CD4-positive, alpha-beta memory T cell (primary cell): Measurements from ENCODE around the gene JPH2. TPM values are rescaled to one million over a fixed set of nuclear protein-coding genes. Genes with fewer than 3 reads are reported as not detected.
"Not testable (repeated sequence)": the region's sequence is repeated elsewhere in the genome, so short reads cannot be mapped to it uniquely, and the experiment has no call there.

Experiments
- CTCF ChIA-PET: fragments of 350-600 bp; sonication (Branson Sonifier 250); formaldehyde crosslinking; loops from one replicate; lab custom pipeline; 2021; ENCODE audit warnings: inconsistent platforms; ENCODE audit not compliant: partially characterized antibody; lab: Charles Lee
- POLR2A ChIA-PET: fragments of 350-600 bp; sonication (Branson Sonifier 250); formaldehyde crosslinking; loops from one replicate; lab custom pipeline; 2021; ENCODE audit not compliant: partially characterized antibody; lab: Charles Lee
- DNase-seq, 5 donors: peaks; one replicate each; pipeline versions ENCODE4 v3.0.0 to v3.0.0-alpha.2; 2020 to 2022; ENCODE audit warnings: mixed read lengths in 1 of 5
- H3K27ac ChIP-seq: one replicate; pipeline ENCODE4 v1.7.0; 2013; ENCODE audit warnings: low read depth, low read length
- H3K27me3 ChIP-seq: 2 replicates; pipeline ENCODE4 v1.7.0; 2013; ENCODE audit warnings: mild to moderate bottlenecking, low read length, moderate library complexity; ENCODE audit not compliant: insufficient read depth
- H3K36me3 ChIP-seq: 2 replicates; pipeline ENCODE4 v1.7.0; 2013; ENCODE audit warnings: mild to moderate bottlenecking, low read length, moderate library complexity; ENCODE audit not compliant: insufficient read depth
- H3K4me1 ChIP-seq: 2 replicates; pipeline ENCODE4 v1.7.0; 2013; ENCODE audit warnings: mild to moderate bottlenecking, low read length, moderate library complexity; ENCODE audit not compliant: insufficient read depth
- H3K4me3 ChIP-seq, 2 donors: one replicate each; pipeline ENCODE4 v1.7.0; 2013; ENCODE audit warnings: low read length in 2 of 2, mild to moderate bottlenecking in 1 of 2
- H3K9me3 ChIP-seq, 2 donors: one replicate each; pipeline ENCODE4 v1.7.0; 2013; ENCODE audit warnings: low read length in 2 of 2, control low read depth in 1 of 2; ENCODE audit not compliant: control insufficient read depth in 1 of 2
- H3K27ac Mint-ChIP-seq, 7 donors: one replicate each; pipeline ENCODE4 v1.8.0; 2020 to 2021; ENCODE audit warnings: mixed read lengths in 7 of 7, mild to moderate bottlenecking in 6 of 7, inconsistent platforms in 3 of 7, moderate library complexity in 3 of 7
- H3K27me3 Mint-ChIP-seq, 2 donors: one replicate each; pipeline ENCODE4 v1.8.0; 2020 to 2021; ENCODE audit warnings: mixed read lengths in 2 of 2
- H3K36me3 Mint-ChIP-seq, 2 donors: one replicate each; pipeline ENCODE4 v1.8.0; 2020 to 2021; ENCODE audit warnings: mixed read lengths in 2 of 2, inconsistent platforms in 1 of 2, mild to moderate bottlenecking in 1 of 2
- H3K4me1 Mint-ChIP-seq, 4 donors: one replicate each; pipeline ENCODE4 v1.8.0; 2020 to 2021; ENCODE audit warnings: mixed read lengths in 4 of 4, mild to moderate bottlenecking in 1 of 4
- H3K4me3 Mint-ChIP-seq, 8 donors: one replicate each; pipeline ENCODE4 v1.8.0; 2020 to 2021; ENCODE audit warnings: mixed read lengths in 8 of 8, mild to moderate bottlenecking in 7 of 8, moderate library complexity in 6 of 8, inconsistent platforms in 3 of 8
- H3K9me3 Mint-ChIP-seq, 8 donors: one replicate each; pipeline ENCODE4 v1.8.0; 2020 to 2021; ENCODE audit warnings: mixed read lengths in 8 of 8, mild to moderate bottlenecking in 5 of 8, inconsistent platforms in 3 of 8, moderate library complexity in 1 of 8
- intact Hi-C: fragments of 100-400 bp; cut with micrococcal nuclease; formaldehyde crosslinking; loops from one replicate; pipeline ENCODE4 v1.15.1; 2023
- polyA plus RNA-seq, 2 donors: library from polyadenylated mRNA; unstranded; fragments of 300-500 nt; fragmentation: Illumina TruSeq; gene quantifications; one replicate each; pipeline ENCODE4 v1.2.3, GENCODE V29; 2021
- total RNA-seq, 2 experiments: library from RNA; stranded (reverse); gene quantifications; one replicate each; pipeline ENCODE4 v1.2.3, GENCODE V29; 2021

JPH2 gene
- total and polyA plus RNA-seq, 4 experiments from 2014 or later: not detected

DNA sequence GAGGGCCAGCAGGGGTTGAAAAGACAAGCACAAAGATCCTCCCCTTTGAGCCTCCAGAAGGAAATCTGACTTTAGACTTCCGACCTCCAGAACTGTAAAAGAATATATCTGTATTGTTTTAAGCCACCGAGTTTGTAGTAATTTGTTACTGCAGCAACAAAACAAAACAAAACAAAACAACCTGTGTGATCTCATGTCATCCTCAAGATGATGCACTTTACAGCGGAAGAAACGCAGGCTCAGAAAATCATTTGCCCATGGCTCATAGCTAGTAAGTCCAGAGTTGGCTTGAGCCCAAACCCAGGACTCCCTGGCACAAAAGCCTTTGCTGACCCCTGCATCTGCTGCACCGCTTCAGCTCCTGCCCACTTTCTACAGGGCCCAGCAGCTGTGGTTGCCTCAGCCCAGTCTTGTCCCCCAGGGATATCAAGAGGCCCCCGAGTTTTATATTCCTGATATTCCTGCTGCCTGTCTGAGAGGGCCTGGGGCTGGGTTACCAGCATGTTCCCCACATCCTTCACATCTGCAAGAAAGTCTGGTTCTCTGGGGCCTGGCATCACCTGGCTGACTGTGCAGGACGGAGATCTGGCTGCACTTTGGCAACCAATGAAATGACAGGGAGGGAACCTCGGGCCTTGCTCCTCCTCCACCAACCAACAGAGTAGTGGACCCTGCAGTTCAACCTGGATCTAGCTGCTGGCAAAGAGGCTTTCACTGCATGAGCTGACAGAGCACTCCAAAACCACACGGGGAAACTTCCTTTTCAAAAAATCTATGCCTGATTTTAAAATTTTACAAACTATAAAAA lies 56.9 kb downstream of the JPH2 start:
- H3K9me3 ChIP-seq: no peaks in the 10 kb centered on the region
- Mint-ChIP-seq H3K27me3 (peaks cover 3 to 8% of the 10 kb centered on the region in 2 donors), H3K36me3 (no peaks in the 10 kb centered on the region), H3K4me1 (no peaks in the 10 kb centered on the region), H3K27ac (no peak overlapping the region), H3K4me3 (no peak overlapping the region), H3K9me3 (peaks cover 0 to 1% (median 0%) of the 10 kb centered on the region in 8 donors)
- H3K4me1 ChIP-seq: no peaks in the 10 kb centered on the region
- H3K27ac ChIP-seq: no peak overlapping the region
- no peaks in the 10 kb centered on the region for H3K27me3 ChIP-seq
- no peak overlapping the region for H3K4me3 ChIP-seq
- intact Hi-C loops: no loop called here
- H3K36me3 ChIP-seq: no peaks in the 10 kb centered on the region
- POLR2A ChIA-PET: no interaction called here
- CTCF ChIA-PET: interaction anchor here (1.0 to 1.8 kb wide), 3 partner anchors 13 to 60 kb away, joined by 5 to 7 read pairs (median 6); no protein-coding TSS in a partner anchor
- no peak for DNase-seq

DNA sequence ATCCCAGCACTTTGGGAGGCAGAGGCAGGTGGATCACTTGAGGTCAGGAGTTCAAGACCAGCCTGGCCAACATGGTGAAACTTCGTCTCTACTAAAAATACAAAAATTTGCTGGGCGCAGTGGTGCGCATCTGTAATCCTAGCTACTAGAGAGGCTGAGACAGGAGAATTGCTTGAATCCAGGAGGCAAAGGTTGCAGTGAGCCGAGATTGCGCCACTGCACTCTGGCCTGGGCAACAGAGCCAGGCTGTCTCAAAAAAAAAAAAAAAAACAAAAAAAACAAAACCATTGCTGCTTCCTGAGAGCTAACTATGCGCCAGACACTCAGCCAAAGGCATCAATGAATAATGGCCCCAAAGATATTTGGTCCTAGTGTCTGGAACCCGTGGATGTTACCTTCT lies 57.7 kb downstream of the JPH2 start:
- intact Hi-C loops, H3K4me3 ChIP-seq, H3K36me3 Mint-ChIP-seq, H3K9me3 ChIP-seq, H3K36me3 ChIP-seq, H3K27ac Mint-ChIP-seq, H3K9me3 Mint-ChIP-seq, POLR2A ChIA-PET, H3K27ac ChIP-seq, H3K4me3 Mint-ChIP-seq, H3K4me1 ChIP-seq, DNase-seq, H3K4me1 Mint-ChIP-seq, H3K27me3 ChIP-seq, H3K27me3 Mint-ChIP-seq: not testable (repeated sequence)
- CTCF ChIA-PET: interaction anchor here (1.5 to 1.8 kb wide), 2 partner anchors 12 to 61 kb away, joined by 6 to 7 read pairs; no protein-coding TSS in a partner anchor

DNA sequence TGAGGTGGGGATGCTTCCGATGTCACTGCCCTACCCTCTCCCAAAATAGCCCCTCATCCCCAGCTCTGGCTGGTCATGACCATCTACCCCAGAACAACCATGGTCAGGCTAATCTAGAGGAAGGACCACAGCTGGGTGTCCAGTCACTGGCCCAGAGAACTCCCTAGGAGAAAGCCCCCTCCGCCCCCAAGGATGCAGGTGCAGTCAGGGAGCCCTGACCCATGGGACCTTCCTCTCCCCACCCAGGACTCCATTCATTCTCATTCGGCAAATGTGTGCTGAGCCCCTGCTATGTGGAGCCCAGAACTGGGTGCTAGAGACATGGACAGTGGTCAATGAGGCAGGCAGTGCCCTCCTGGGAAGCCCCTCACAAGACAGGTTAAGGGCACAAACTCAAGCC lies 60.5 kb downstream of the JPH2 start:
- H3K4me3 Mint-ChIP-seq: no peak overlapping the region
- H3K27ac ChIP-seq: no peak overlapping the region
- H3K4me3 ChIP-seq: no peak overlapping the region
- DNase-seq: no peak
- H3K4me1 Mint-ChIP-seq: no peaks in the 10 kb centered on the region
- peaks cover 0 to 1% (median 0%) of the 10 kb centered on the region in 8 donors for H3K9me3 Mint-ChIP-seq
- H3K27ac Mint-ChIP-seq: no peak overlapping the region
- no peaks in the 10 kb centered on the region for H3K4me1 ChIP-seq
- peaks cover 7 to 22% of the 10 kb centered on the region in 2 donors for H3K27me3 Mint-ChIP-seq
- H3K36me3 ChIP-seq: no peaks in the 10 kb centered on the region
- intact Hi-C loops: no loop called here
- no peaks in the 10 kb centered on the region for H3K36me3 Mint-ChIP-seq
- no peaks in the 10 kb centered on the region for H3K27me3 ChIP-seq
- ChIA-PET POLR2A (no interaction called here), CTCF (no interaction called here)
- no peaks in the 10 kb centered on the region for H3K9me3 ChIP-seq

DNA sequence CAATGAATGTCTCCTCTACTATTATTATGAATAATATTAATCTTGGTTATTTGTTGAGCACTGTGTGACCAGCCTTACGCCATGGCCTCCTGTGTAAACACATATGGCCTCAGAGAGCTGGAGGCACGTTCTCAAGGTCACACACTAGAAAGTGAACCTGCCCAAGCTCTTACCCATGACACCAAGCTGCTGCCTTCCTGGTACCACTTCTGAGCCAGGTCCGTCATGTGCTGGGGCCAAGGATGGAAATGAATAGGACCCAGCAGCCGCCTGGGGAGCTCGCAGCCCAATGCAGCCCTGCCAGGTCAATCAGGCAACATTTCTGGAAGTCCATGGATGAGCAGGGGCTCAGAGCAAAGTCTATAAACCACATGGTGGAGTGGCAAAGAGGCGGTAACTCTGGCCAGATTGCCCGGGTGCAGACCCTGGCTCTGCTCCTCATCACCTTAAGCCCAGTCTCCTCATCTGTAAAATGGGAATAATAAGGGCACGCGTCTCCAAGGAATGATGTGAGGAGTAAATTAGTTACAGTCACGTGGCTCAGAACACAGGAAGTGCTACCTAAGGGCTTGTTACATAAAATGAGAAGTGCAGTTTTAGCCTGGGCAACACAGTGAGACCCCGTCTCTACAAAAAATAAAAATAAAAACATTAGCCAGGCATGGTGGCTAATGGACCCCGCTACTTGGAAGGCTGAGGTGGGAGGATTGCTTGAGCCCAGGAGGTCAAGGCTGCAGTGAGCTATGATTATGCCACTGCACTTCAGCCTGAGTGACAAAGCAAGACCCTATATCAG lies 61.5 kb downstream of the JPH2 start:
- Mint-ChIP-seq H3K27ac (no peak overlapping the region), H3K9me3 (peaks cover 0 to 1% (median 0%) of the 10 kb centered on the region in 8 donors), H3K4me1 (no peaks in the 10 kb centered on the region), H3K36me3 (no peaks in the 10 kb centered on the region), H3K27me3 (peaks cover 7 to 24% of the 10 kb centered on the region in 2 donors), H3K4me3 (no peak overlapping the region)
- no peaks in the 10 kb centered on the region for H3K36me3 ChIP-seq
- POLR2A ChIA-PET: no interaction called here
- CTCF ChIA-PET: no interaction called here
- H3K27me3 ChIP-seq: no peaks in the 10 kb centered on the region
- no peak for DNase-seq
- H3K9me3 ChIP-seq: no peaks in the 10 kb centered on the region
- no peaks in the 10 kb centered on the region for H3K4me1 ChIP-seq
- intact Hi-C loops: no loop called here
- no peak overlapping the region for H3K27ac ChIP-seq
- H3K4me3 ChIP-seq: no peak overlapping the region

DNA sequence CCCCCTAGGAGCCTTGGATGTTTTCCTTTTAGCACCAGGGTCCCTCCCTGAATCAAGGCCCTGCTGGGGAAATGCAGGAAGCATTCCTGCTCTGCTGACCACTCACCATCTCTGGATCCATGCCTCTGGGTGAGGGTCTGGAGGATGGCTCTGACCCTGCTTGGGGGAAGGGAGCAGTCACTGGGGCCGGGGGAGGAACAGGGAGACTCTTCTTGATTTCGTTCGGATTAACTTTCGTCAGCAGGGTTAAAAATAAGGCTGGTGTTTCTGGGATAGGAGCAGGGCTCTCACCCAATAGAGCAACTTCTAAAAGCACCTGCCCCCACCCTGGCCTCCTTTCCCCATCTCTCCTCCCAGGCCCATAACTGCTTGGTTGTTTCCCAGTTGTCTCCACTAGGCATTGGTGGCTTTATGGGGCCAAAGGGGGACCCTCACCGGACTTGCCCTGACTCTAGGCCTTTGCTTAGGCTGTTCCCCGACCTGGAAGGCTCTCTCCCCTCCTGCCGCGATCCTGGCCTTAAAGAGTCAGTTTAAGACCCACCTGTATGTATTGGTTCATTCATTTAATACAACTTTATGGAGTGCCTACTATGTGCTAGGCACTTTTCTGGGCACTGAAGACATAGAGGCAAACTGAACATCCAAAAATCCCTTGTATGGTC lies 63.0 kb downstream of the JPH2 start:
- Histone ChIP-seq H3K4me1 (no peaks in the 10 kb centered on the region), H3K27ac (no peak overlapping the region), H3K27me3 (no peaks in the 10 kb centered on the region), H3K4me3 (no peak overlapping the region), H3K36me3 (no peaks in the 10 kb centered on the region), H3K9me3 (no peaks in the 10 kb centered on the region)
- no peaks in the 10 kb centered on the region for H3K36me3 Mint-ChIP-seq
- intact Hi-C loops: no loop called here
- no peak overlapping the region for H3K4me3 Mint-ChIP-seq
- peaks cover 7 to 28% of the 10 kb centered on the region in 2 donors for H3K27me3 Mint-ChIP-seq
- H3K9me3 Mint-ChIP-seq: no peaks in the 10 kb centered on the region
- ChIA-PET CTCF (no interaction called here), POLR2A (no interaction called here)
- H3K4me1 Mint-ChIP-seq: no peaks in the 10 kb centered on the region
- no peak for DNase-seq
- no peak overlapping the region for H3K27ac Mint-ChIP-seq

DNA sequence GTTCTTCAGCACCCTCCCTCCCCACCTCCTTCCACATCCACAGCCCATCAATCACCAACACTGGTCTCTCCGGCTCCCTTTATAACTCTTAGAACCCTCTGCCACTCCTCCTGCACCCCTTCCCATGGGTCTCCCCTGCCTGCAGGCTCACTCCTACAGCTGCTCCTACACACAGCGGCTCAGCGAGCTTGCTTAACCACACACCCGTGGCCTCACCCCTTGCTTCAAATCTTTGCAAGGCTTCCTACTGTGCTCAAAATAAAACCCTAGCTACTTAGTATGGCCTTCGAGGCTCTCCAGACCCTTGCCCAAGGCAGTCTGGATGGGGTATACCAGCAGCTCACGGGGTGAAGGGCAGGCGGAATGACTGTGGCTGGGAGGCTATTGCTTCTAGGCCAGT lies 63.7 kb downstream of the JPH2 start:
- Histone ChIP-seq H3K36me3 (no peaks in the 10 kb centered on the region), H3K9me3 (no peaks in the 10 kb centered on the region), H3K4me1 (no peaks in the 10 kb centered on the region), H3K4me3 (no peak overlapping the region), H3K27me3 (no peaks in the 10 kb centered on the region), H3K27ac (no peak overlapping the region)
- peaks cover 7 to 28% of the 10 kb centered on the region in 2 donors for H3K27me3 Mint-ChIP-seq
- H3K27ac Mint-ChIP-seq: no peak overlapping the region
- DNase-seq: no peak
- H3K36me3 Mint-ChIP-seq: no peaks in the 10 kb centered on the region
- CTCF ChIA-PET: no interaction called here
- H3K4me3 Mint-ChIP-seq: no peak overlapping the region
- H3K4me1 Mint-ChIP-seq: no peaks in the 10 kb centered on the region
- H3K9me3 Mint-ChIP-seq: no peaks in the 10 kb centered on the region
- POLR2A ChIA-PET: no interaction called here
- intact Hi-C loops: no loop called here
